Activated CD8-positive, alpha-beta T cell treated with anti-CD3 and anti-CD28 coated beads for 36 hours (primary cell): ENCODE results near the gene RAB40AL. TPM values are rescaled to one million over a fixed set of nuclear protein-coding genes. Genes with fewer than 3 reads are reported as not detected.

Source experiments
- ATAC-seq: fragments of 200-7000 bp; cut with Tn5 transposase; one replicate; pipeline ENCODE4 v1.10.0; 2021; ENCODE audit warnings: mild to moderate bottlenecking, moderate library complexity
- CTCF ChIA-PET: fragments of 350-600 bp; sonication (Branson Sonifier 250); formaldehyde crosslinking; loops from one replicate; lab custom pipeline; 2021; ENCODE audit warnings: antibody characterized with exemption; lab: Charles Lee
- POLR2A ChIA-PET: fragments of 350-600 bp; sonication (Branson Sonifier 250); formaldehyde crosslinking; loops from one replicate; lab custom pipeline; 2021; ENCODE audit warnings: antibody characterized with exemption; lab: Charles Lee
- DNase-seq: peaks from one replicate; pipeline ENCODE4 v3.0.0-alpha.2; 2020
- H3K27ac Mint-ChIP-seq: one replicate; pipeline ENCODE4 v1.8.0; 2021; ENCODE audit warnings: mild to moderate bottlenecking, mixed read lengths
- H3K27me3 Mint-ChIP-seq: one replicate; pipeline ENCODE4 v1.8.0; 2021; ENCODE audit warnings: mixed read lengths
- H3K36me3 Mint-ChIP-seq: one replicate; pipeline ENCODE4 v1.8.0; 2021; ENCODE audit warnings: low read depth, mixed read lengths
- H3K4me1 Mint-ChIP-seq: one replicate; pipeline ENCODE4 v1.8.0; 2021; ENCODE audit warnings: low read depth, mixed read lengths
- H3K4me3 Mint-ChIP-seq: one replicate; pipeline ENCODE4 v1.8.0; 2021; ENCODE audit warnings: mild to moderate bottlenecking, moderate library complexity, mixed read lengths
- H3K9me3 Mint-ChIP-seq: one replicate; pipeline ENCODE4 v1.8.0; 2021; ENCODE audit warnings: mixed read lengths
- intact Hi-C: fragments of 100-400 bp; cut with micrococcal nuclease; formaldehyde crosslinking; loops from one replicate; pipeline ENCODE4 v1.10.0; 2022
- total RNA-seq, 2 experiments: library from RNA; stranded (reverse); gene quantifications; one replicate each; pipeline ENCODE4 v1.2.3, GENCODE V29; 2021
- TF ChIP-seq, protein P1 (sequence below): fragments of 200-600 bp; IDR thresholded peaks from one replicate; pipeline ENCODE4 v1.8.0; 2022; ENCODE audit warnings: antibody characterized with exemption, mild to moderate bottlenecking

The RAB40AL gene
- total RNA-seq, 2 experiments from 2014 or later, result not detected

DNA sequence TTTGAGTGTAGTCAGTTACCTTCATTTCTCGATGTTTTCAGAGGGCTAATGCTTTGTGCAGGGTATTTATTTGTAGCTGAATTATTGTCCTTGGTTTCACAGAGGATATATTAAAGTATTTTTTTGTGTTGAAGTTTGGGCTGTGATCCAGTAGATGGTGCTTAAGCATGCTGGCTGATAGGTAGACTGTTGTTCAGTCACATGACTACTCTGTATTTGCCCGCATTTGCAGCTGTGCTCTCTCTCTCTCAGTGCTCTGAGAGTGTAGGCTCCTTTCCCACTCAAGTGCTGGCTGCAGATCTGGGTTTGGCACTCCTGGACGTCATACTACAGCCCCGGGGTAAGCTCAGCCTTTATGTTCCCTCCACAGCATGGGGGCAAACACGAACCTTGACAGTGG lies 21.7 kb downstream of the RAB40AL start:
- no peak overlapping the region for H3K27ac Mint-ChIP-seq
- no peak for ATAC-seq
- POLR2A ChIA-PET, result no interaction called here
- H3K27me3 Mint-ChIP-seq, result no peaks in the 10 kb centered on the region
- intact Hi-C loops, result no loop called here
- TF ChIP-seq, protein P1, sequence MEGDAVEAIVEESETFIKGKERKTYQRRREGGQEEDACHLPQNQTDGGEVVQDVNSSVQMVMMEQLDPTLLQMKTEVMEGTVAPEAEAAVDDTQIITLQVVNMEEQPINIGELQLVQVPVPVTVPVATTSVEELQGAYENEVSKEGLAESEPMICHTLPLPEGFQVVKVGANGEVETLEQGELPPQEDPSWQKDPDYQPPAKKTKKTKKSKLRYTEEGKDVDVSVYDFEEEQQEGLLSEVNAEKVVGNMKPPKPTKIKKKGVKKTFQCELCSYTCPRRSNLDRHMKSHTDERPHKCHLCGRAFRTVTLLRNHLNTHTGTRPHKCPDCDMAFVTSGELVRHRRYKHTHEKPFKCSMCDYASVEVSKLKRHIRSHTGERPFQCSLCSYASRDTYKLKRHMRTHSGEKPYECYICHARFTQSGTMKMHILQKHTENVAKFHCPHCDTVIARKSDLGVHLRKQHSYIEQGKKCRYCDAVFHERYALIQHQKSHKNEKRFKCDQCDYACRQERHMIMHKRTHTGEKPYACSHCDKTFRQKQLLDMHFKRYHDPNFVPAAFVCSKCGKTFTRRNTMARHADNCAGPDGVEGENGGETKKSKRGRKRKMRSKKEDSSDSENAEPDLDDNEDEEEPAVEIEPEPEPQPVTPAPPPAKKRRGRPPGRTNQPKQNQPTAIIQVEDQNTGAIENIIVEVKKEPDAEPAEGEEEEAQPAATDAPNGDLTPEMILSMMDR, result no peak
- DNase-seq, result no peak
- CTCF ChIA-PET, result no interaction called here
- H3K4me3 Mint-ChIP-seq, result no peak overlapping the region
- no peaks in the 10 kb centered on the region for H3K36me3 Mint-ChIP-seq
- no peaks in the 10 kb centered on the region for H3K9me3 Mint-ChIP-seq
- no peaks in the 10 kb centered on the region for H3K4me1 Mint-ChIP-seq

DNA sequence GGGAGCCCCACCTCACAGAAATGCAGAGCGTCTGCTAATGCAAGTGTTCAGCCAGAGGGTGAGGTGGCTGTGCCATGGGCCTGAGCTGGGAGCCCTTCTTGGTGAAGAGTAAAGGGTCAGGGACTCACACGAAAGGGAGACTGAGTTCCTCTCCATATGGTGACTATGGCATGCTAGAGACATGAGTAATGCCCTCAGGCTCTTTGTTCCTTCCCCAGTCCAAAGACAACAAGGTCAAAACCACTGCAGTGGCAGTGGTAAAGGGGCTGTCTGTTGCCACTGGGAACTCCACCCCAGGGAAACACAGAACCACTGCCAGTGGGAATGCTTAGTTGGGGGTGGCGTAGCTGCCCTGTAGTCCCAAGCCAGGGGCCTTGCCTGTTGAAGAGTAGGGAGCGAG lies 22.4 kb downstream of the RAB40AL start:
- TF ChIP-seq, protein P1, result no peak
- CTCF ChIA-PET, result interaction anchor here (1.3 kb wide), 1 partner anchor 8 kb away, joined by 6 read pairs; no protein-coding TSS in a partner anchor
- DNase-seq (no peak), ATAC-seq (no peak)
- Mint-ChIP-seq H3K27me3 (no peaks in the 10 kb centered on the region), H3K9me3 (no peaks in the 10 kb centered on the region), H3K4me3 (no peak overlapping the region), H3K27ac (no peak overlapping the region), H3K36me3 (no peaks in the 10 kb centered on the region), H3K4me1 (no peaks in the 10 kb centered on the region)
- intact Hi-C loops, result no loop called here
- POLR2A ChIA-PET, result no interaction called here

DNA sequence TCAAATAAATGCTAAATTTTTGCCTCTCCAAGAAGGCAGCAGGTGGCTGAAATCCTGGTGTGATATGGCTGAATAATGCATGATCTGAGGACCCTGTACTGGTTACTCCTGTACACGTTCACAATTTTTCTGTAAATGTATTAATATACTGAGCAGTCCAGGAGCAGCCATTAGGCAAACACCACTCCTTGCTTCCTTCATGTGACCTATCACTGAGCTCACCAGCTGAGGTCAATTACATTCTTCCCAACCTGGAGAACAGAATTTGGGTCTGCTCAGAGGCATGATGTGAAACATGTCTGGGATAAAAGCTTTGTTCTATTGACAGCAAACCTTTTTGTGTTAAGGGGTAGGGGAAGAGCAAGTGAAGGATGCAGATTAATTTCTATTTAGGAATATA lies 26.9 kb downstream of the RAB40AL start:
- ChIA-PET CTCF (interaction anchor here (1.2 to 2.7 kb wide), 2 partner anchors 13 to 29 kb away, joined by 3 to 10 read pairs; no protein-coding TSS in a partner anchor), POLR2A (no interaction called here)
- H3K9me3 Mint-ChIP-seq, result peaks cover 6% of the 10 kb centered on the region
- TF ChIP-seq, protein P1, result no peak
- ATAC-seq (no peak), DNase-seq (no peak)
- no peak overlapping the region for H3K4me3 Mint-ChIP-seq
- H3K27me3 Mint-ChIP-seq, result no peaks in the 10 kb centered on the region
- no peak overlapping the region for H3K27ac Mint-ChIP-seq
- no peaks in the 10 kb centered on the region for H3K36me3 Mint-ChIP-seq
- no peaks in the 10 kb centered on the region for H3K4me1 Mint-ChIP-seq
- intact Hi-C loops, result no loop called here

DNA sequence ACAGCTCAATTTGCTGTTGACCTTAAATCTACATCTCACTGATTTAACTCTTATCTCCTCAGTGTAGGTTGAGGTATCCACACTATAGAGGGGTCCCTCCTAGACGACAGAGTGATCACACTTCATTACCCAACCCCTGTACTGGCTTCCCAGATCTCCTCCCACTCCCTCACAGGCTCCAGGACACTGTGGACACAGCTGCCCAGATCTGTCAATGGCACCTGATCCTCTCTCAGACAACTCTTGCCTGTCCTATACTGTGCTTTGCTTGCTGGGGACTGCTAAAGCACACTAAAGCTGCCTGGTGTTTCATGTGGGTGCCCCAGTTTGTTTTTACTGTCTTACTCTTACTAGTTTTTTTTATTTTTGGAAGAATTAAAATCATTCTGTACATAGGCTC lies 27.9 kb downstream of the RAB40AL start:
- Mint-ChIP-seq H3K27ac (no peak overlapping the region), H3K36me3 (no peaks in the 10 kb centered on the region), H3K27me3 (no peaks in the 10 kb centered on the region), H3K4me1 (no peaks in the 10 kb centered on the region), H3K4me3 (no peak overlapping the region), H3K9me3 (peaks cover 6% of the 10 kb centered on the region)
- CTCF ChIA-PET, result interaction anchor here (2.7 kb wide), 1 partner anchor 14 kb away, joined by 10 read pairs; no protein-coding TSS in a partner anchor
- ATAC-seq (no peak), DNase-seq (no peak)
- POLR2A ChIA-PET, result no interaction called here
- intact Hi-C loops, result no loop called here
- TF ChIP-seq, protein P1, result no peak

DNA sequence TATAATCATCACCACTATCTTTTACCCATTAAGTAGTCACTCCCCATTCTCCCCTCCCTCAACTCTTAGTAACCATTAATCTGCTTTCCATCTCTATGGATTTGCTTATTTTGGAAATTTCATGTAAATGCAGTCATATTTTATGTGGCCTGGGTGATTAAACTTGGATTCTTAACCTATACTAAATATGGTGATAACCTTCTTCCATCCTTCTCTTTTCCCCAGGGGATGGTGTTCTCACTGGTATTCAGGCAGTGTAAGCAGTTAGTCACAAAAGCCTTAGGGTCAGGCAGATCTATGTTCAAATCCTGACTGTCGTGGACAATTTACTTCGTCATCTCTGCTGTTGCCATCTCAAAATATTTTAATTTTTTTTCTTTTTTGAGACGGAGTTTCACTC lies 29.6 kb downstream of the RAB40AL start:
- TF ChIP-seq, protein P1, result no peak
- intact Hi-C loops, result no loop called here
- ChIA-PET POLR2A (no interaction called here), CTCF (no interaction called here)
- no peak overlapping the region for H3K27ac Mint-ChIP-seq
- no peaks in the 10 kb centered on the region for H3K4me1 Mint-ChIP-seq
- H3K36me3 Mint-ChIP-seq, result no peaks in the 10 kb centered on the region
- H3K27me3 Mint-ChIP-seq, result no peaks in the 10 kb centered on the region
- peaks cover 10% of the 10 kb centered on the region for H3K9me3 Mint-ChIP-seq
- H3K4me3 Mint-ChIP-seq, result no peak overlapping the region
- no peak for ATAC-seq
- DNase-seq, result no peak
